ENCODE data around the gene SPTSSB.

Gene SPTSSB

GRCh38 chr3:161405836-161406235 is 34.5 kb upstream of the SPTSSB start:
- TF ChIP-seq CTCF (IDR thresholded peaks at IDR 0.05; ENCODE audit: insufficient read depth, low read length, missing control alignments) = no peak
- DNase-seq (ENCODE audit: low read depth, low spot score) = no peak
- ChIA-PET CTCF (no interaction called here), POLR2A (no interaction called here)
- H3K4me3 ChIP-seq (ENCODE audit: low read depth, low read length) = no peak overlapping the region

- no peak for TF ChIP-seq CTCF (IDR thresholded peaks at IDR 0.05; ENCODE audit: insufficient read depth, low read length, missing control alignments)
- POLR2A ChIA-PET = no interaction called here
- CTCF ChIA-PET = no interaction called here
Measured at GRCh38 chr3:161405087-161405486, 33.8 kb upstream of the SPTSSB start.

GRCh38 chr3:161403251-161403650 is 31.9 kb upstream of the SPTSSB start:
- CTCF ChIA-PET = interaction anchor here (1.1 kb wide), 1 partner anchor 129 kb away, joined by 3 read pairs; no protein-coding TSS in a partner anchor
- POLR2A ChIA-PET = no interaction called here
- no peak overlapping the region for H3K4me3 ChIP-seq (ENCODE audit: low read depth, low read length)
- no peak for TF ChIP-seq CTCF (IDR thresholded peaks at IDR 0.05; ENCODE audit: insufficient read depth, low read length, missing control alignments)
- DNase-seq (ENCODE audit: low read depth, low spot score) = no peak

More at GRCh38 chr3:161405087-161405486, 33.8 kb upstream of the SPTSSB start:
- H3K4me3 ChIP-seq (ENCODE audit: low read depth, low read length) = no peak overlapping the region
- no peak for DNase-seq (ENCODE audit: low read depth, low spot score)

GRCh38 chr3:161401389-161401788 is 30.1 kb upstream of the SPTSSB start:
- no peak for TF ChIP-seq CTCF (IDR thresholded peaks at IDR 0.05; ENCODE audit: insufficient read depth, low read length, missing control alignments)
- ChIA-PET CTCF (interaction anchor here (0.9 kb wide), 1 partner anchor 126 kb away, joined by 4 read pairs; no protein-coding TSS in a partner anchor), POLR2A (no interaction called here)
- H3K4me3 ChIP-seq (ENCODE audit: low read depth, low read length) = no peak overlapping the region
- no peak for DNase-seq (ENCODE audit: low read depth, low spot score)

- DNase-seq (ENCODE audit: low read depth, low spot score) = no peak
- no peak for TF ChIP-seq CTCF (IDR thresholded peaks at IDR 0.05; ENCODE audit: insufficient read depth, low read length, missing control alignments)
- no peak overlapping the region for H3K4me3 ChIP-seq (ENCODE audit: low read depth, low read length)
- ChIA-PET POLR2A (no interaction called here), CTCF (no interaction called here)
Measured at GRCh38 chr3:161400650-161401049, 29.3 kb upstream of the SPTSSB start.

GRCh38 chr3:161395115-161396012 is 24.0 kb upstream of the SPTSSB start:
- ChIA-PET CTCF (no interaction called here), POLR2A (no interaction called here)
- TF ChIP-seq CTCF (IDR thresholded peaks at IDR 0.05; ENCODE audit: insufficient read depth, low read length, missing control alignments) = no peak
- DNase-seq (ENCODE audit: low read depth, low spot score) = no peak
- no peak overlapping the region for H3K4me3 ChIP-seq (ENCODE audit: low read depth, low read length)
